Right lobe of liver (tissue), 4 donors: ENCODE results near the gene DCXR.

ENCODE experiments used
- POLR2A ChIP-seq: fragments of 450-650 bp; IDR thresholded peaks from one replicate; pipeline ENCODE4 v1.6.1; 2017; ENCODE audit warnings: antibody characterized with exemption, mild to moderate bottlenecking
- TF ChIP-seq, protein P1 (sequence below), 4 donors: fragments of 200-600 bp in 3 of 4; fragments of 450-650 bp in 1 of 4; IDR thresholded peaks; one replicate each; pipeline versions ENCODE4 v1.5.1 to v1.8.0; 2016 to 2022; ENCODE audit warnings: antibody characterized with exemption in 4 of 4, mild to moderate bottlenecking in 2 of 4
- donor health status: DM: no; HTN: no; CAD: no.
- donor health status: DM: no; HTN: no; CAD: no.
- donor health status: DM: no; HTN: yes; CAD: no.

DNA sequence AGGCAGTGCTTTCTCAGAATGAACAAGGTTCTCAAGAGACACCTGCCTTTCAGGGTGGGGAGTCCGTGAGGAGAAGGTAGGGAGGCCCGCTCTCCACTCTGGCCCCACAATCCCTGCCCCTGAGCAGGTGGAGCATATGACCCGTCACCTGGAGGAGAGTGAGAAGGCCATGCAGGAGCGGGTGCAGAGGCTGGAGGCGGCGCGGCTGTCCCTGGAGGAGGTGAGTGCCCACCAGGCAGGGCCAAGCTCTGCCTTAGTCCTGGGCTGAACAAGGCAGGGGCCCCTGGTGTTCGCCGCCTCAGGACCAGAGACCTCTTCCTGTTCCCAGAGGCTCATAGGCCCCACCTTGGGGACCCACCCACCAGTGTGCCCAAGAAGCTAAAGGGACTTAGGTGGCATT is 8.5 kb downstream of the DCXR start:
- TF ChIP-seq, protein P1, sequence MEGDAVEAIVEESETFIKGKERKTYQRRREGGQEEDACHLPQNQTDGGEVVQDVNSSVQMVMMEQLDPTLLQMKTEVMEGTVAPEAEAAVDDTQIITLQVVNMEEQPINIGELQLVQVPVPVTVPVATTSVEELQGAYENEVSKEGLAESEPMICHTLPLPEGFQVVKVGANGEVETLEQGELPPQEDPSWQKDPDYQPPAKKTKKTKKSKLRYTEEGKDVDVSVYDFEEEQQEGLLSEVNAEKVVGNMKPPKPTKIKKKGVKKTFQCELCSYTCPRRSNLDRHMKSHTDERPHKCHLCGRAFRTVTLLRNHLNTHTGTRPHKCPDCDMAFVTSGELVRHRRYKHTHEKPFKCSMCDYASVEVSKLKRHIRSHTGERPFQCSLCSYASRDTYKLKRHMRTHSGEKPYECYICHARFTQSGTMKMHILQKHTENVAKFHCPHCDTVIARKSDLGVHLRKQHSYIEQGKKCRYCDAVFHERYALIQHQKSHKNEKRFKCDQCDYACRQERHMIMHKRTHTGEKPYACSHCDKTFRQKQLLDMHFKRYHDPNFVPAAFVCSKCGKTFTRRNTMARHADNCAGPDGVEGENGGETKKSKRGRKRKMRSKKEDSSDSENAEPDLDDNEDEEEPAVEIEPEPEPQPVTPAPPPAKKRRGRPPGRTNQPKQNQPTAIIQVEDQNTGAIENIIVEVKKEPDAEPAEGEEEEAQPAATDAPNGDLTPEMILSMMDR (IDR thresholded peaks at IDR 0.05): no peak
- TF ChIP-seq POLR2A: no peak
